ENCODE results near the gene NPLOC4.

- TF ChIP-seq, protein P1, sequence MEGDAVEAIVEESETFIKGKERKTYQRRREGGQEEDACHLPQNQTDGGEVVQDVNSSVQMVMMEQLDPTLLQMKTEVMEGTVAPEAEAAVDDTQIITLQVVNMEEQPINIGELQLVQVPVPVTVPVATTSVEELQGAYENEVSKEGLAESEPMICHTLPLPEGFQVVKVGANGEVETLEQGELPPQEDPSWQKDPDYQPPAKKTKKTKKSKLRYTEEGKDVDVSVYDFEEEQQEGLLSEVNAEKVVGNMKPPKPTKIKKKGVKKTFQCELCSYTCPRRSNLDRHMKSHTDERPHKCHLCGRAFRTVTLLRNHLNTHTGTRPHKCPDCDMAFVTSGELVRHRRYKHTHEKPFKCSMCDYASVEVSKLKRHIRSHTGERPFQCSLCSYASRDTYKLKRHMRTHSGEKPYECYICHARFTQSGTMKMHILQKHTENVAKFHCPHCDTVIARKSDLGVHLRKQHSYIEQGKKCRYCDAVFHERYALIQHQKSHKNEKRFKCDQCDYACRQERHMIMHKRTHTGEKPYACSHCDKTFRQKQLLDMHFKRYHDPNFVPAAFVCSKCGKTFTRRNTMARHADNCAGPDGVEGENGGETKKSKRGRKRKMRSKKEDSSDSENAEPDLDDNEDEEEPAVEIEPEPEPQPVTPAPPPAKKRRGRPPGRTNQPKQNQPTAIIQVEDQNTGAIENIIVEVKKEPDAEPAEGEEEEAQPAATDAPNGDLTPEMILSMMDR (IDR thresholded peaks at IDR 0.05; ENCODE audit: control extremely low read depth in 1 of 3, insufficient read depth in 1 of 3, low read depth in 1 of 3, low read length in 3 of 3) = no peak
- no peak for TF ChIP-seq ATF2 (IDR thresholded peaks at IDR 0.05; ENCODE audit: low read length)
- no peak for TF ChIP-seq E2F6 (IDR thresholded peaks at IDR 0.05)
- TF ChIP-seq SRF (IDR thresholded peaks at IDR 0.05; ENCODE audit: low read depth, low read length) = no peak
- TF ChIP-seq ZNF274 (IDR thresholded peaks at IDR 0.05; ENCODE audit: borderline replicate concordance, extremely low read depth, low read length) = no peak
- TF ChIP-seq JUN (IDR thresholded peaks at IDR 0.05; ENCODE audit: low read depth, low read length) = no peak
- no peak for TF ChIP-seq CHD1 (IDR thresholded peaks at IDR 0.05; ENCODE audit: low read depth, low read length)
- no peak for TF ChIP-seq CBX5 (IDR thresholded peaks at IDR 0.05; ENCODE audit: low read depth, low read length)
- no peak for TF ChIP-seq TCF12 (IDR thresholded peaks at IDR 0.05; ENCODE audit: low read depth, low read length)
- TF ChIP-seq HDAC2 (IDR thresholded peaks at IDR 0.05; ENCODE audit: borderline replicate concordance in 1 of 2, low read depth in 2 of 2, low read length in 2 of 2) = no peak
- TF ChIP-seq MAX (IDR thresholded peaks at IDR 0.05) = no peak
- TF ChIP-seq CBX8 (IDR thresholded peaks at IDR 0.05; ENCODE audit: borderline replicate concordance, low read depth, low read length) = no peak
- TF ChIP-seq SP1 (IDR thresholded peaks at IDR 0.05; ENCODE audit: low read depth, low read length) = no peak
- no peak for TF ChIP-seq USF2 (IDR thresholded peaks at IDR 0.05; ENCODE audit: low read length)
Measured at GRCh38 chr17:81558115-81558468, 78.8 kb downstream of the NPLOC4 start.

All from H1 (cell line).